CD1c-positive myeloid dendritic cell (primary cell): ENCODE results near the gene ARMC5.
"Not testable (repeated sequence)": the region's sequence is repeated elsewhere in the genome, so short reads cannot be mapped to it uniquely, and the experiment has no call there.

ENCODE experiments used
- DNase-seq: peaks from one replicate; pipeline ENCODE4 v3.0.0-alpha.2; 2016; ENCODE audit errors: extremely low spot score

Gene ARMC5

GRCh38 chr16:31430380-31431052, 28.8 kb upstream of the ARMC5 start:
- DNase-seq, result no peak

DNA sequence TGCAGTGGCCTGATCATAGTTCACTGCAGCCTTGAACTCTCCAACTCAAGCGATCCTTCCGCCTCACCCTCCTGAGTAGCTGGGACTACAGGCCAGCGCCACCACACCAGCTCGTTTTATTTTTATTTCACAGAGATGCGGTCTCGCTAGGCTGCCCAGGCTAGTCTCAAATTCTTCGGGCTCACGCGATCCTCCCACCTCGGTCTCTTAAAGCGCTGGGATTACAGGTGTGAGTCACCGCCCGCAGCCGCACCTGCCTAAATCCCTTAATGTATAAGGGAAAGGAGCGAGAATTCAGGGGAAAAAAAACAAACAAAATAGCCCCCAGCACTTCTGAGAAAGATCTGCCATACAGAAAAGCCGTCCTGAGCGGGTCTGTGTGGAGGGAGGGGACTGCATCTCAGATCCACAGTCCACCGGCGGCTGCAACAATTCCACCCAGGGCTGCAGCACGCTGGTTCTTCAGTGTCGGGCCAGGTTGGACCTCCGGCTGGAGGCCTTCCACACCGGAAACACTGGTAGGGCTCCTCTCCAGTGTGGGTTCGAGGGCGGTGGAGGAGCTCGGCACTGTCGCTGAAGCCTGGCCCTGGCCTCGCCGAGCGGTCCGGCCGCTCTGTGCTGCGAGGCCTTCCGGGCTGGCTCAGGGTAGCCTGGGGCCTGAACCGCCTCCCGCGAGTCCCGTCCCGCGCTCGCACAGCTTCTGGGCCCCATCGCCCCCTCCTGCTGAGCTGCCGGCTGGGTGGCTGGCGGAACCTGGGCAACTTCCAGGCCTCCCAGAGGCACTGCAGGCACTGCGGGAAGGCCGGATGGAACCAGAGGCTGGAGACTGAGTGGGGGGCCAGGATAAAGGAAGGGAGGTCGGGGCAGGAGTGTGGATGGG, 23.7 kb upstream of the ARMC5 start:
- DNase-seq, result no peak

DNA sequence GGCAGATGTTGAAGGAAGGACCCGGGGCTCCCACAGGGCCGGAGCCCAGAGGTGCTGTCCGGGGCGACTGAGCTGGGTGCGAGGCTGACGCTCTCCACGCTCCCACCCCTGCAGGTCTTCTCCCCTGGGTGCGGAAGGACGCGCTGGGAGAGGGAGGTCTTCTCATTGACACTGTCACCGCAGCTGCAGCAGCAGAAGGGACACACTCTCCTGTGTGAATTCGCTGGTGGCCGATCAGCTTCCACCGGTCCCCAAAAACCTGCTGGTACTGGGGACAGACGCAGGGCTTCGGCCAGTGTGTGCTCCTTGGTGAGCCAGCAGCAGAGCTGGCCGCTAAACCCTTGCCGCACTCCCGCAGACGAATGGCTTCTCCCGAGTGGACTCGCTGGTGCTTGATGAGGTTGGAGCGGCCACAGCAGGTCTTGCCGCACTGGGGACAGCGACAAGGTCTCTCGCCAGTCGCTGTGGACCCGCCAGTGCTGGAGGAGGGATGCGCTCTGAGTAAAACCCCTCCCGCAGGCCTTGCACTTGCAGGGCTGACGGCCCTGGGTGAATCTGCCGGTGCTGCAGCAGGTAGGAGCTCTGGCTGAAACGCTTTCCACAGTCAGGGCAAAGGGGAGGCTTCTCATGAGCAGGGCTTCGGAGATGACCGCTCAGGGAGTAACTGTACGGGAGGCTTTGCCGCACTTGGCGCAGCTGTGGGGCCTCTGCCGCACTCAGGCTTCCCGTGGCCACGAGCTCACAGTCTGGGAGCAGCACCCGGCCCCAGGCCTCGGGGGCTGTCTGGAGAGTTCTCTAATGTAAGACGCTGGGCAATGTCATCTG, 22.9 kb upstream of the ARMC5 start:
- no peak for DNase-seq

GRCh38 chr16:31438414-31438813, 20.9 kb upstream of the ARMC5 start:
- DNase-seq, result no peak

- not testable (repeated sequence) for DNase-seq
Observed at GRCh38 chr16:31439023-31439422, 20.3 kb upstream of the ARMC5 start.

DNA sequence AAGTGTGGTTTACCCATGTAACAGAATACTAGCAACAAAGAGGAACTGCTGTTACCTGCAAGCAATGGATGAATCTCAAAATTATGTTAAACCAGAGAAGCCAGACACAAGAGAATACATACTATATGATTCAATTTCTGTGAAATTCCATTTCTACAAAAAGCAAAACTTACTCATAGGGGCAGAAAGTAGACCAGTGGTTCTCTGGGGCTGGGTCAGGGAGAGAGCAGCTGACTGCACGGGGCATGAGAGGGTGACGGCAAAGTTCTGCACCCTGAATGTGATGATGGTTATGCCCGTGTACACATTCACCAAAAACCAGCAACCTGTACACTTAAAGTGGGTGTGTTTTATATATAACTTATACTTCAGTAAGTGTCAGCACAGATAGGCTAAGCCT, 19.8 kb upstream of the ARMC5 start:
- no peak for DNase-seq

- no peak for DNase-seq
Observed at GRCh38 chr16:31440516-31441184, 18.7 kb upstream of the ARMC5 start.

DNA sequence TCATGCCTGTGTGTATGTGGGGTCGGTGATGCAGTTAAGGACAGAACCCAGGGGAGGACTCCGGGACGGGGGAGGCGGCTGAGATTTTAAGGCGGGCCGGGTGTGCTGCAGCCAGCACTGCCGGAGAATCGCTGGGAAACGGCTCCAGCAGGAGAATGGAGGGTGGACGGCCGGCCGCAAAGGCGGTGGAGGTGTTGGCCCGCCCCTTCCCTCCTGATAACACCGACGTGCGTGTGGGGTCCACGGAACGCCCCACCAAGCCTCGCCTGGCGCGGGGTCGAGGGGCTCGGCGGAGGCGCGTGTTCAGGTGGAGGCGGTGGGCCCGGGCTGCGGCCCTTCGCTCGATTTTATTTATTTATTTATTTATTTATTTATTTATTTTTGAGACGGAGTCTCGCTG, 17.3 kb upstream of the ARMC5 start:
- DNase-seq, result no peak

GRCh38 chr16:31445931-31446330, 13.4 kb upstream of the ARMC5 start:
- not testable (repeated sequence) for DNase-seq

GRCh38 chr16:31451201-31451600, 8.1 kb upstream of the ARMC5 start:
- DNase-seq, result no peak

GRCh38 chr16:31451681-31452351, 7.5 kb upstream of the ARMC5 start:
- DNase-seq, result peak; percentile 23

DNA sequence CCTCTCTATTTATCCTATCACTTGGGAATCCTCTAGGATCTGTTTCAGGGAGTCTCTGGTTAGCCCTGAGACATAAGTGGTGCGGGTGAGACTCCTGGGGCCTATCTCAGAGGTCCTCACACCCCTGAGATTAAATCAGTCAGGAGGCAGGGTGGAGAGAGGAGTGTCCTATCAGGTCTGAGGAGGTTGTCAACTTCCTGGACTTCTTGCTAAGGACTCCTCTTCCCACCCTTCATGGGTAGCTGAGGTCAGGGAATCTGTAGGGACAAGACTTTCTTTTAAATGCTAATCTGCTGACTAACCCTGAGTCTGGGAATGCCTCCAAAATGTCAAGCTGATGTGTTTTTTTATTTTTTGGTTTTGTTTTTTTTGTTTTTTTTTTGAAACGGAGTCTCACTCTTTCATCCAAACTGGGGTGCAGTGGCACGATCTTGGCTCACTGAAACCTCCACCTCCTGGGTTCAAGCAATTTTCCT, 6.6 kb upstream of the ARMC5 start:
- DNase-seq, result no peak

- peak; percentile 66 for DNase-seq
Observed at GRCh38 chr16:31453255-31454204, 5.8 kb upstream of the ARMC5 start.

DNA sequence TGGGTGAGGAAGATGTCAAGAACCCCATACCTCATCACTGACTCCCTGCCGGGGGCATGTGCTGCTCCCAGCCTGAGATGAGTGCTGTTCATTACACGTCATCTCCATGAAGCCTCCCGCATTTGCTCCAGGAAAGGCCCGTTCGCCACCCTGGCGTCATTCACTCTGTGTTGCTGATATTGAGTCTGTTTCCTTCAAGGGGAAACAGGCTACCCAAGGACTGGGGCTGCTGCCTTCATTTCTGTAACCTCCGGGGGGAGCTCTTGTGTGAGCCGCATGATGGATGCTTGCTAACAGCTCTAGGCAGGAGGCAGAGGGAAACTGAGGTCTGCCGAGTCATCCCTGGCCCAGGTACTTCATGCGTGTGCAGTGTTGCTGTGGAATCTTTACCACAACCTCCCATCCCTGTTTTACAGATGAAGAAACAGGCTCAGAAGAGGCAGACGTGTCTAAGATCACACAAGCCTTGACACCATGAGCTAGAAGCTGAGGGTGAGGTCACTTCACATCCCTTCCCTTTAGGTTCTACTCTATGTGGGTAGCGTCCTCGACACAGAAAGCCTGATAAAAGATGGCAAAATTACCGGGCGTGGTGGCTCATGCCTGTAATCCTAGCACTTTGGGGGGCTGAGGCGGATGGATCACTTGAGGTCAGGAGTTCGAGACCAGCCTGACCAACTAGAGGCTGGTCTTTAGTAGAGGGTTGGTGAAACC, 3.5 kb upstream of the ARMC5 start:
- peak; percentile 29 for DNase-seq

GRCh38 chr16:31456988-31457360, 2.3 kb upstream of the ARMC5 start:
- no peak for DNase-seq

- peak; percentile 34 for DNase-seq
Observed at GRCh38 chr16:31458073-31458843, 1.0 kb upstream of the ARMC5 start.

- peak; percentile 100 for DNase-seq
Observed at GRCh38 chr16:31459687-31460581, 633 bp downstream of the ARMC5 start.
